ENCODE measurements around the gene TLR9.

DNA sequence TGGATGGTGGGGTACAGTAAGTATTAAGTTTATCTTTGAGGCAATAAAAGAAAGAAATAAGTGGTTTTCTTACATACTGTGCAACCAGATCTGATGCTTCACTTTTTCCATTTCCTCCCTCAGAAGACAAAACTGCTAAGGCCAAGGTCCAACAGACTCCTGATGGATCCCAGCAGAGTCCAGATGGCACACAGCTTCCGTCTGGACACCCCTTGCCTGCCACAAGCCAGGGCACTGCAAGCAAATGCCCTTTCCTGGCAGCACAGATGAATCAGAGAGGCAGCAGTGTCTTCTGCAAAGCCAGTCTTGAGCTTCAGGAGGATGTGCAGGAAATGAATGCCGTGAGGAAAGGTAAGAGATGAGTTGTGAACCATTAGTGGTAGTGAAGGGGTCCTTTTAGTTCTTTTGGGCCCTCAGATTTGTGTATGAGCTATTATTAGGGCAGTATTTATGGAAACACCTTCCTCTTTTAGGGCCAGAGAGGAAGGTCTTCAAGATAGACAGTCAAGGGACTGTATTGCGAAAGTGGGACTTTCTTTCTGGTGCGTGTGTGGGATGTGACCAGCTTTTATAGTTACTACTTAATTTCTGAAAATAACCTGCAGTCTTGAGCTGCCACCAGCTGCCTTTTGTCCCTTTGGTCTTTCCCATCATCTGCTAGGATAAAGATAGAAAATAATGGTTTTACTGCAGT is 22.9 kb downstream of the TLR9 start:
- TF ChIP-seq, protein P1, sequence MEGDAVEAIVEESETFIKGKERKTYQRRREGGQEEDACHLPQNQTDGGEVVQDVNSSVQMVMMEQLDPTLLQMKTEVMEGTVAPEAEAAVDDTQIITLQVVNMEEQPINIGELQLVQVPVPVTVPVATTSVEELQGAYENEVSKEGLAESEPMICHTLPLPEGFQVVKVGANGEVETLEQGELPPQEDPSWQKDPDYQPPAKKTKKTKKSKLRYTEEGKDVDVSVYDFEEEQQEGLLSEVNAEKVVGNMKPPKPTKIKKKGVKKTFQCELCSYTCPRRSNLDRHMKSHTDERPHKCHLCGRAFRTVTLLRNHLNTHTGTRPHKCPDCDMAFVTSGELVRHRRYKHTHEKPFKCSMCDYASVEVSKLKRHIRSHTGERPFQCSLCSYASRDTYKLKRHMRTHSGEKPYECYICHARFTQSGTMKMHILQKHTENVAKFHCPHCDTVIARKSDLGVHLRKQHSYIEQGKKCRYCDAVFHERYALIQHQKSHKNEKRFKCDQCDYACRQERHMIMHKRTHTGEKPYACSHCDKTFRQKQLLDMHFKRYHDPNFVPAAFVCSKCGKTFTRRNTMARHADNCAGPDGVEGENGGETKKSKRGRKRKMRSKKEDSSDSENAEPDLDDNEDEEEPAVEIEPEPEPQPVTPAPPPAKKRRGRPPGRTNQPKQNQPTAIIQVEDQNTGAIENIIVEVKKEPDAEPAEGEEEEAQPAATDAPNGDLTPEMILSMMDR (IDR thresholded peaks at IDR 0.05): no peak
- no peak for TF ChIP-seq POLR2A (IDR thresholded peaks at IDR 0.05)

Data from lower leg skin (tissue), 3 donors.